SH-SY5Y (cell line): ENCODE measurements around the gene FAM83G.

Experiments
- GATA2 ChIP-seq: IDR thresholded peaks from 2 replicates; pipeline ENCODE4 v1.6.1; 2011; ENCODE audit warnings: mild to moderate bottlenecking, low read depth, low read length
- GATA3 ChIP-seq: IDR thresholded peaks from 2 replicates; pipeline ENCODE4 v1.6.1; 2011; ENCODE audit warnings: low read depth, mild to moderate bottlenecking, low read length, moderate library complexity

DNA sequence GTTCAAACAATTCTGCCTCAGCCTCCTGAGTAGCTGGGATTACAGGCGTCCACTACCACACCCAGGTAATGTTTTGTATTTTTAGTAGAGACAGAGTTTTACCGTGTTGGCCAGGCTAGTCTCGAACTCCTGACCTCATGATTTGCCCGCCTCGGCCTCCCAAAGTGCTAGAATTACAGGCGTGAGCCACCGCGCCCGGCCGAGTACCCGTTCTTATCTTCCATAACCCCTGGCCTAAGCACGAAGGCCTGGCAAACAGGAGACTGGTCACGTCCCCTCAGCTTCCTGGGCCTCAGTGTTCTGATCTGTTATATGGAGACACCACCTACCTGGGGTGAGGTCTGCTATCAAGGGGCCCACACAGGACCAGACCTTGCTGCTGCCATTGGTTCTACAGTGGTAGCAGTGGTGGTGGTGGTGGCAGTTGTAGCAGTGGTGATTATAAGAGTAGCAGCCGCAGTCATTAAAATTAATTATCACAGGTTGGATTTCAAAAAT lies 51.3 kb downstream of the FAM83G start:
- TF ChIP-seq GATA2 (no peak), GATA3 (no peak)
